NB4 (cell line): ENCODE results near the gene IL3RA.
A peak's percentile ranks its signal among the peaks of the same experiment; 100 is the strongest.

Experiments used
- CTCF ChIP-seq: IDR thresholded peaks from one replicate; pipeline ENCODE4 v1.5.1; 2012; ENCODE audit warnings: low read depth, low read length
- MYC ChIP-seq: IDR thresholded peaks from 2 replicates; pipeline ENCODE4 v1.6.1; 2011; ENCODE audit warnings: low read depth, low read length
- POLR2A ChIP-seq: IDR thresholded peaks from 2 replicates; pipeline ENCODE4 v1.6.1; 2011; ENCODE audit warnings: mild to moderate bottlenecking; ENCODE audit not compliant: insufficient read length; ENCODE audit errors: extremely low read depth

DNA sequence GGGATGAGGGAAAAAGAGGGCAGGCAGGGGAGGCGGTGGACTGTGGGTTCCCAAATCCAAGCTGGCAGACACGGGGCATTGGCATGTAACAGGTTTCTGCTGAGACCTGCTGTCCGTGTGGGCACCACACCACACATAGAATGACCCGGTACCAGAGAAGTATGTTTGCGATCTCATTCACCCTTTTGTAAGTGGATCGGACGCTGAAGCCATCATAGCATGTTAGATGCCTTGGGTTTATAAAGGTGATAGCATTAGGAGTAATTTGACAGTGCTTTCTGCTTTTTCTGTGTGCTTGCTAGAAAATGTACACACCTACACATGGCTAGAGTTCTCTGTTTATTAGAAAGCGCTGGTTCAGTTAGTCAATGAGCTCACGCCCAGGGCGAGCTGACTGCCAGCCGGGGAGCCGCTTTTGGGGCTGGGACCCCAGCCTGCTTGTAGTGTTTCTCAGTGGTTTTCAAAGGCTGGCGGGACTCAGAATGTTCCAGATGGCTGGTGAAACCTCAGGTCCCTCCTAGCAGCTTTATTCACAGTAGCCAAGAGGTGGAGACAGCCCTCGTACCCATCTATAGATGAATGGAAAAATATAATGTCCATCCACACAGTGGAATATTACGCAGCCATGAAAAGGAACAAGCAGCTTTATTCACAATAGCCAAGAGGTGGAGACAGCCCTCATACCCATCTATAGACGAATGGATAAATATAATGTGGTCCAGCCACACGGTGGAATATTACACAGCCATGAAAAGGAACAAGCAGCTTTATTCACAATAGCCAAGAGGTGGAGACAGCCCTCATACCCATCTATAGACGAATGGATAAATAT, 579 bp downstream of the IL3RA start:
- TF ChIP-seq CTCF (no peak), POLR2A (peak; percentile 4), MYC (no peak)
